M059J (cell line): ENCODE data around the gene STMP1. TPM values are rescaled to one million over a fixed set of nuclear protein-coding genes. Genes with fewer than 3 reads are reported as not detected.

Experiments
- DNase-seq: peaks from one replicate; pipeline ENCODE4 v3.0.0-alpha.2; 2012; ENCODE audit warnings: low read depth
- total RNA-seq: library from RNA; depleted of rRNA; stranded (reverse); fragments of >200 nt; shearing (Covaris generic); gene quantifications from 2 replicates; pipeline ENCODE4 v1.2.3, GENCODE V29; 2014; rRNA removed

STMP1 gene
- total RNA-seq, 1 experiment from 2014 or later = 34.0 TPM

DNA sequence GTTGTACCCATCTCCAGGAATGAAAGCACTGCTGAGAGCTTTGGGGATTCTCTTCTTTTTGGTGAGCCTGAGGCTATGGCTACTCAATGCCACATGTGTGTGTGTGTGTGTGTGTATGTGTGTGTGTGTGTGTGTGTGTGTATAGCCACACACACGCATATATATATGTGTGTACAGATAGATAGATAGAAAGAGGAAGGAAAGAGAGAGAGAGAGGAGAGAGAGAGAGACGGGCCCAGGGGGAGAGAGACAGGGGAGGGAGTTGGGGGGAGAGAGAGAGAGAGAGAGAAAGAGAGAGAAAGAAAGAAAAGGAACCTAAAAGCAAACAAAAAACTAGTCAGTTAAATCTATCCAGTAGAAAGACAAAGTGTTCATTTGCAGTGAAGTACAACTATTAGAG, 57.4 kb downstream of the STMP1 start:
- DNase-seq = no peak

DNA sequence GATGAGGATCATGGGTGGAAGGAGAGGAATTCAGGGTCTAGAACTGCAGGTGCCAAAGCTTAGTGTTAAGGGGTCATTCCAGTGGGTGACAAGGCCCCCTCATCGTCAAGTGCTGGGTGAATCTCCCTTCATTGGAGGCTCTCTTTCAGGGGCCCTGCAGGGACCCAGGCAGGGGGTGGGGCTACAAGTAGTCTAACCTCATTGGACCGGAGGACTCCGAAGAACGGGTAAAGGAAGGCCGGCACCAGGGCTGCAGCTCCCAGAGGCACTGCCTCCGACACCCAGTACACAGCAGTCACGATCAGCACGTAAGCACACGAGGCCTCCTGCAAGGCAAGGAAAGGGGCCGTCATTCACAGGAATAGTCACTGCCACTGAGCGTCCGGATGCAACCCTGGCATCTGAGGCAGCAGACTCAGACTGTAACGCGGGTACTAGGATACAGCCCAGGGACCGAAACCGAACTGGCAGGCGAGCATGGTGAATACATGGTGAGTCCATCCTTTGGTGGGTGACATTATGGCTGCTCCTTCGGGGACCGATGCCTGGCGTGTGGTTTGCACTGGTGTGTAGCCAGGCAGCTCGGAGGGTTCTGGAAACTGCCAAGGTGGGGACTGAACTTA, 59.0 kb downstream of the STMP1 start:
- DNase-seq = no peak

DNA sequence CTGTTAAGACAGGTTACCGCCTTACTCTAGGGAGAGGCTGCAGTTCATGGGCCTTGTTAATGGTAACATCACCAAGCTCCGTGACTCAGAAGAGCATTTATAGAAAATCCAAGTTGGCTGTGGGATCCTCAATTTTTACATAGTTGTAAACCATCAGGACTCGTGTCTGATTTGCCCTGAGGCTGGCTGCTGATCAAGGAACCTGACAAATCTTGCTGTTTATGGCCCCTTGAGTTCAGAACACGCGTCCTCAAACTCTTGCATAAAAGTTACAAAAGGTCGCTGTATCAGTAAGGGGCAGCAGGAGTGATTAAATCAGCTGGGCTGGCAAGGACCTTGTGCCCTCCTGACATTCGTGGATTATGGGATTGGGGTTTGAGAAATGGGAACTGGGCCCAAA, 61.1 kb downstream of the STMP1 start:
- DNase-seq = peak; percentile 85

Other genes starting within 250 kb of the STMP1 start
- gene CNOT4, start 152.4 kb upstream of the STMP1 start, total RNA-seq = 11.8 and 15.0 TPM in 2 replicates
- gene NUP205, start 104.6 kb upstream of the STMP1 start, total RNA-seq = 82.5 and 109 TPM in 2 replicates
- 0.52 TPM in 1 of 2 replicates, not detected in the other for gene SLC13A4, start 65.7 kb downstream of the STMP1 start, total RNA-seq
- gene FAM180A, start 86.3 kb downstream of the STMP1 start, total RNA-seq = 1.9 and 3.4 TPM in 2 replicates